GM12878 (cell line): ENCODE measurements around the gene PHACTR3. TPM values are rescaled to one million over a fixed set of nuclear protein-coding genes. Genes with fewer than 3 reads are reported as not detected.

ENCODE experiments used
- ATAC-seq: fragments of 200-7000 bp; cut with Tn5 transposase; 3 replicates; pipeline ENCODE4 v1.9.1; 2020; ENCODE audit warnings: mild to moderate bottlenecking, moderate library complexity
- BruUV-seq: library from RNA; stranded (reverse); fragments of 400-500 nt; replicated peaks from 2 replicates; lab custom pipeline; 2021; lab: Mats Ljungman, UMichigan
- CTCF ChIA-PET: fragments of 300-600 bp; sonication (Branson Sonifier 250); formaldehyde crosslinking; extraction: SDS; loops from one replicate; lab custom pipeline; 2021; ENCODE audit warnings: inconsistent platforms; lab: Yijun Ruan, JAX
- POLR2A ChIA-PET: fragments of 350-600 bp; formaldehyde crosslinking; extraction: SDS; loops from one replicate; lab custom pipeline; 2021; ENCODE audit warnings: inconsistent platforms; lab: Charles Lee
- RAD21 ChIA-PET: fragments of 300-600 bp; sonication (Branson Sonifier 250); formaldehyde crosslinking; loops from one replicate; lab custom pipeline; 2023; ENCODE audit warnings: antibody characterized with exemption; ENCODE audit not compliant: unreplicated experiment; lab: Charles Lee
- SMC1A ChIA-PET: fragments of 300-600 bp; sonication (Branson Sonifier 250); formaldehyde crosslinking; loops from one replicate; lab custom pipeline; 2023; ENCODE audit not compliant: unreplicated experiment, uncharacterized antibody; lab: Charles Lee
- DNase-seq: peaks from one replicate; pipeline ENCODE4 v3.0.0-alpha.2; 2011; ENCODE audit warnings: low read depth, low spot score
- FAIRE-seq: peaks from 3 replicates; lab custom pipeline; 2011; peaks lifted over from hg19 to GRCh38; lab: Jason Lieb, UNC
- H2AFZ ChIP-seq: 2 replicates; pipeline ENCODE4 v1.6.0; 2011; ENCODE audit warnings: low read depth, low read length, control low read depth; ENCODE audit not compliant: control insufficient read depth
- H3K27ac ChIP-seq: 2 replicates; pipeline ENCODE4 v1.5.1; 2011; ENCODE audit warnings: control low read depth; ENCODE audit not compliant: control insufficient read depth, insufficient read depth
- H3K27me3 ChIP-seq, 2 experiments: replicated peaks in 1 of 2; 2 replicates each; pipeline versions ENCODE4 v1.6.0 to v1.6.1; 2011; ENCODE audit warnings: low read length in 1 of 2; ENCODE audit not compliant: control insufficient read depth in 2 of 2, insufficient read depth in 2 of 2
- H3K36me3 ChIP-seq, 2 experiments: 2 replicates each; pipeline ENCODE4 v1.5.1; 2011; ENCODE audit warnings: low read length in 1 of 2; ENCODE audit not compliant: control insufficient read depth in 2 of 2, insufficient read depth in 2 of 2
- H3K4me1 ChIP-seq: 2 replicates; pipeline ENCODE4 v1.6.1; 2011; ENCODE audit warnings: mild to moderate bottlenecking, low read length, moderate library complexity, mixed read lengths; ENCODE audit not compliant: control insufficient read depth, insufficient read depth
- H3K4me2 ChIP-seq: 2 replicates; pipeline ENCODE4 v1.6.0; 2011; ENCODE audit warnings: control low read depth; ENCODE audit not compliant: control insufficient read depth, insufficient read depth
- H3K4me3 ChIP-seq: fragments of 200-600 bp; sonication (generic); 2 replicates; pipeline ENCODE4 v1.5.1; 2016
- H3K79me2 ChIP-seq: 2 replicates; pipeline ENCODE4 v1.6.0; 2011; ENCODE audit warnings: low read length; ENCODE audit not compliant: control insufficient read depth, insufficient read depth
- H3K9ac ChIP-seq: 2 replicates; pipeline ENCODE4 v1.8.0; 2011; ENCODE audit warnings: low read length, control low read depth, mixed read lengths; ENCODE audit not compliant: control insufficient read depth, insufficient read depth
- H3K9me3 ChIP-seq: replicated peaks from 3 replicates; pipeline ENCODE4 v1.5.1; 2011; ENCODE audit warnings: mild to moderate bottlenecking, low read length; ENCODE audit not compliant: control insufficient read depth, insufficient read depth
- H4K20me1 ChIP-seq: 2 replicates; pipeline ENCODE4 v1.6.0; 2011; ENCODE audit not compliant: control insufficient read depth, insufficient read depth
- BACH1 ChIP-seq: fragments of 450-650 bp; IDR thresholded peaks from 2 replicates; pipeline ENCODE4 v1.6.1; 2017; ENCODE audit warnings: mild to moderate bottlenecking, borderline replicate concordance
- CUX1 ChIP-seq: IDR thresholded peaks from 2 replicates; pipeline ENCODE4 v1.6.1; 2012; ENCODE audit warnings: improper control_type of control experiment, low read depth, low read length; ENCODE audit not compliant: insufficient replicate concordance
- ESRRA ChIP-seq: IDR thresholded peaks from 2 replicates; pipeline ENCODE4 v1.6.1; 2012; ENCODE audit warnings: mild to moderate bottlenecking, low read length, improper control_type of control experiment
- IKZF1 ChIP-seq: fragments of 450-650 bp; conservative IDR thresholded peaks from 2 replicates; pipeline ENCODE4 v1.6.1; 2017; ENCODE audit warnings: antibody characterized with exemption, mild to moderate bottlenecking
- SREBF2 ChIP-seq: IDR thresholded peaks from 2 replicates; pipeline ENCODE4 v1.6.1; 2012; ENCODE audit warnings: mild to moderate bottlenecking, low read length
- TBL1XR1 ChIP-seq: IDR thresholded peaks from 2 replicates; pipeline ENCODE4 v1.6.1; 2012; ENCODE audit warnings: low read depth, low read length, improper control_type of control experiment
- TCF7 ChIP-seq: IDR thresholded peaks from 2 replicates; pipeline ENCODE4 v1.6.1; 2014; ENCODE audit warnings: antibody characterized with exemption, borderline replicate concordance
- ZBTB11 ChIP-seq: fragments of 450-650 bp; formaldehyde crosslinking; IDR thresholded peaks from 2 replicates; pipeline ENCODE4 v1.5.0; 2022; ENCODE audit warnings: mild to moderate bottlenecking, missing genetic modification characterization
- WGBS: methylation state at CpG from one replicate; pipeline ENCODE4 v1.1.6; 2016; ENCODE audit warnings: low lambda C conversion rate; ENCODE audit not compliant: insufficient replicate concordance, insufficient coverage; ENCODE audit errors: missing lambda C conversion rate; 5-methylcytosine and 5-hydroxymethylcytosine counted together
- in situ Hi-C: fragments of 300-500 bp; cut with MboI; formaldehyde crosslinking; loops from 9 replicates; pipeline ENCODE4 v1.14.3; 2018; ENCODE audit warnings: mixed read lengths
- intact Hi-C: fragments of 100-400 bp; cut with micrococcal nuclease; formaldehyde crosslinking; loops from one replicate; pipeline ENCODE4 v1.14.2; 2022; ENCODE audit not compliant: unreplicated experiment
- polyA plus RNA-seq, 11 experiments: library from polyadenylated mRNA; depleted of rRNA in 4 of 11; unstranded in 6 of 11; stranded (reverse) in 5 of 11; fragments of >200 nt; fragmentation: Nextera tagmentation in 4 of 11; fragmentation: Illumina TruSeq in 1 of 11; extraction: Ambion mirVana in 4 of 11; extraction: Trizol in 1 of 11; gene quantifications; 1 replicate in 1 of 11; 2 replicates in 10 of 11; pipeline versions ENCODE4 v1.2.1 to v1.2.3, GENCODE V29; 2011 to 2016; ENCODE audit warnings: inconsistent platforms in 2 of 11, missing spikeins in 2 of 11, low read depth in 1 of 11
- total RNA-seq, 4 experiments: library from RNA; depleted of rRNA in 3 of 4; stranded (reverse); fragments of >200 nt in 3 of 4; fragmentation: Illumina TruSeq in 1 of 4; extraction: Trizol in 1 of 4; gene quantifications; 2 replicates each; pipeline versions ENCODE4 v1.2.1 to v1.2.3, GENCODE V29; 2013 to 2021

Gene PHACTR3
- total and polyA plus RNA-seq, 10 of the 15 experiments (the other 5 are each of a cell fraction or from before 2014, with no cell fraction given), result 0.17 to 2.7 (median 0.27) TPM; not detected in 1

GRCh38 chr20:59831916-59832270, 227.6 kb downstream of the PHACTR3 start:
- Histone ChIP-seq H3K9me3 (no peaks in the 10 kb centered on the region), H2AFZ (no peak overlapping the region), H4K20me1 (no peaks in the 10 kb centered on the region), H3K27me3 (peaks cover 0 to 2% of the 10 kb centered on the region in 2 experiments; a peak in 2 of 4 replicates), H3K79me2 (no peaks in the 10 kb centered on the region), H3K9ac (no peak overlapping the region), H3K36me3 (no peaks in the 10 kb centered on the region), H3K27ac (no peak overlapping the region), H3K4me2 (no peak overlapping the region), H3K4me1 (peaks cover 11% of the 10 kb centered on the region), H3K4me3 (no peak overlapping the region)
- ChIA-PET POLR2A (interaction anchor here (1.0 kb wide), 1 partner anchor 8 kb away, joined by 3 read pairs; no protein-coding TSS in a partner anchor), CTCF (interaction anchor here (1.4 kb wide), 1 partner anchor 102 kb away, joined by 3 read pairs; no protein-coding TSS in a partner anchor), SMC1A (interaction anchor here (0.9 to 2.0 kb wide), 2 partner anchors 49 to 115 kb away, joined by 3 to 6 read pairs; no protein-coding TSS in a partner anchor), RAD21 (no interaction called here)
- ATAC-seq (no peak), DNase-seq (no peak), FAIRE-seq (no peak)
- TF ChIP-seq ESRRA, result no peak
- no peak for TF ChIP-seq TCF7
- no peak for TF ChIP-seq BACH1
- no peak for TF ChIP-seq IKZF1
- TF ChIP-seq ZBTB11 (CRISPR knock-in tag), result no peak
- no peak for TF ChIP-seq CUX1
- TF ChIP-seq TBL1XR1, result no peak
- TF ChIP-seq SREBF2, result no peak
- in situ Hi-C loops (no loop called here), intact Hi-C loops (no loop called here)
- no TSS peak for BruUV-seq
- WGBS, result 31% methylated on average over 3 of the region's 3 CpGs
